Hepatocyte (in vitro differentiated cells): ENCODE data around the gene PROZ. TPM values are rescaled to one million over a fixed set of nuclear protein-coding genes. Genes with fewer than 3 reads are reported as not detected.

ENCODE experiments used
- DNase-seq: peaks from one replicate; pipeline ENCODE4 v3.0.0-alpha.2; 2016; ENCODE audit warnings: low spot score
- H2AFZ ChIP-seq: fragments of 200-600 bp; sonication (generic); 2 replicates; pipeline ENCODE4 v1.6.0; 2016; ENCODE audit warnings: antibody characterized with exemption, mild to moderate bottlenecking
- H3K27ac ChIP-seq: fragments of 200-600 bp; sonication (generic); 2 replicates; pipeline ENCODE4 v1.5.1; 2016; ENCODE audit warnings: mild to moderate bottlenecking
- H3K27me3 ChIP-seq: fragments of 200-600 bp; sonication (generic); 2 replicates; pipeline ENCODE4 v1.6.1; 2016
- H3K36me3 ChIP-seq: fragments of 200-600 bp; sonication (generic); replicated peaks from 2 replicates; pipeline ENCODE4 v1.5.1; 2016; ENCODE audit warnings: low read depth; ENCODE audit not compliant: insufficient read depth
- H3K4me1 ChIP-seq: fragments of 200-600 bp; sonication (generic); 2 replicates; pipeline ENCODE4 v1.5.1; 2016; ENCODE audit warnings: mild to moderate bottlenecking, moderate library complexity; ENCODE audit not compliant: insufficient read depth
- H3K4me2 ChIP-seq: fragments of 200-600 bp; sonication (generic); 2 replicates; pipeline ENCODE4 v1.6.0; 2016
- H3K4me3 ChIP-seq: fragments of 200-600 bp; sonication (generic); 2 replicates; pipeline ENCODE4 v1.5.1; 2016; ENCODE audit warnings: mild to moderate bottlenecking
- H3K79me2 ChIP-seq: fragments of 200-600 bp; sonication (generic); 2 replicates; pipeline ENCODE4 v1.6.0; 2017; ENCODE audit warnings: mild to moderate bottlenecking
- H3K9me2 ChIP-seq: fragments of 200-600 bp; sonication (generic); replicated peaks from 2 replicates; pipeline ENCODE4 v1.6.0; 2017; ENCODE audit warnings: mild to moderate bottlenecking; ENCODE audit not compliant: insufficient read depth
- H3K9me3 ChIP-seq: fragments of 200-600 bp; sonication (generic); 2 replicates; pipeline ENCODE4 v1.5.1; 2016; ENCODE audit warnings: low read depth, mild to moderate bottlenecking
- H4K20me1 ChIP-seq: fragments of 200-600 bp; sonication (generic); 2 replicates; pipeline ENCODE4 v1.6.0; 2016; ENCODE audit warnings: mild to moderate bottlenecking; ENCODE audit not compliant: insufficient read depth, poor library complexity, severe bottlenecking
- CTCF ChIP-seq: fragments of 200-600 bp; sonication (generic); IDR thresholded peaks from 2 replicates; pipeline ENCODE4 v1.5.1; 2016; ENCODE audit warnings: antibody characterized with exemption, mild to moderate bottlenecking; ENCODE audit not compliant: poor library complexity
- EZH2 ChIP-seq: fragments of 200-600 bp; sonication (generic); IDR thresholded peaks from 2 replicates; pipeline ENCODE4 v1.6.1; 2016; ENCODE audit warnings: antibody characterized with exemption, mild to moderate bottlenecking, borderline replicate concordance
- EZH2phosphoT487 ChIP-seq: fragments of 200-600 bp; sonication (generic); IDR thresholded peaks from one replicate; pipeline ENCODE4 v1.6.1; 2018; ENCODE audit warnings: antibody characterized with exemption, mild to moderate bottlenecking, low read depth, moderate library complexity; ENCODE audit not compliant: unreplicated experiment, severe bottlenecking
- WGBS: methylation state at CpG from one replicate; pipeline ENCODE4 v1.1.6; 2016; ENCODE audit warnings: low lambda C conversion rate; ENCODE audit errors: missing lambda C conversion rate; 5-methylcytosine and 5-hydroxymethylcytosine counted together
- polyA plus RNA-seq: library from polyadenylated mRNA; unstranded; fragments of >200 nt; fragmentation: Nextera tagmentation; extraction: Ambion mirVana; gene quantifications from 2 replicates; pipeline ENCODE4 v1.2.1, GENCODE V29; 2016
- total RNA-seq: library from RNA; depleted of rRNA; stranded (reverse); fragments of >200 nt; gene quantifications from 2 replicates; pipeline ENCODE4 v1.2.3, GENCODE V29; 2014

PROZ gene
- 4.7 and 5.4 TPM in 2 replicates for total RNA-seq
- polyA plus RNA-seq = 4.7 and 8.0 TPM in 2 replicates

DNA sequence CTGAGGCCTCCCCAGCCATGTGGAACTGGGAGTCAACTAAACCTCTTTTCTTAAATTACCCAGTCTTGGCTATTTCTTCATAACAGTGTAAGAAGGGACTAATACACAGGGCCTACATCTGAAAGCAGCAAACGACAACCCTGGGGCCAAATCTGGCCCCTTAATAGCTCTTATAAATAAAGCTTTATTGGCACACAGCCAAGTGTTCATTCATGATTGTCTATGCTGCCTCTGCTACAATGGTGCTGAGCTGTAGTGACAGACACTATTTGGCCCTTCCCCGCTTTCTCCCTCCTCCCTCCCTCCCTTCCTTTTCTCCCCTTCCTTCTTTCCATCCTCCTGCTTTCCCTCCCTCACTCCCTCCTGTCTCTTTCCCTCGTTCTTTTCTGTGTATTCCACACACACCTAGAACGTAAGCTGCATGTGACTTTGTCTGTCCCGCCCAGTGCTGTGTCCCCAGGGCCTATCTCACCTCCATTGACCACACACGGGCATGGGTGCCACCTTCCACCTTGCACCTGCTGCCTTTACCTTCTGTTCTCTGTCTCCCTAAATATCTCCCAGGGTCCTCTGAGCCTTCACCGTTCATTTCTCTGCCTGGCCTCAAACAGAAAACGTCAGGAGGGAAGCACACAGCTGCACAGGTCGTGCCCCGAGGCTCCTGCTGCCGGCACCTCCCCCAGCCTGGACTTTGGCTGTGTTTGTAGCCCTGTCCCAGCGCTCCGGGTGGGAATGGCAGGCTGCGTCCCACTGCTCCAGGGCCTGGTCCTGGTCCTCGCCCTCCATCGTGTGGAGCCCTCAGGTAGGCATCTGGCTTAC, at the start of gene PROZ:
PROZ (plus strand) TSS at position 720 of the 819 bp plus-strand sequence; CDS start at position 733, 13 bp downstream.
- Histone ChIP-seq H3K9me3 (no peaks in the 10 kb centered on the region), H3K4me3 (no peak within 1 kb of the TSS), H3K4me1 (peaks cover 9% of the 10 kb centered on the region), H4K20me1 (no peaks in the 10 kb centered on the region), H3K27me3 (peaks cover 3% of the 10 kb centered on the region), H3K79me2 (no peaks in the 10 kb centered on the region), H3K27ac (peak within 1 kb of the TSS; percentile 23), H3K36me3 (no peaks in the 10 kb centered on the region), H3K9me2 (no peaks in the 10 kb centered on the region), H3K4me2 (peak within 1 kb of the TSS; percentile 43), H2AFZ (peak within 1 kb of the TSS; percentile 7)
- WGBS = 39% methylated on average over 15 of the region's 16 CpGs
- TF ChIP-seq CTCF (no peak), EZH2 (no peak), EZH2phosphoT487 (no peak)
- DNase-seq = no peak

- H3K27ac ChIP-seq = no peak overlapping the region
- H3K9me2 ChIP-seq = no peaks in the 10 kb centered on the region
- 54% methylated on average over 49 of the region's 73 CpGs for WGBS
- peak overlapping the region; percentile 56 for H2AFZ ChIP-seq
- no peak overlapping the region for H3K4me3 ChIP-seq
- H3K27me3 ChIP-seq = peaks cover 15% of the 10 kb centered on the region
- no peak for TF ChIP-seq EZH2phosphoT487
- no peak for TF ChIP-seq CTCF
- TF ChIP-seq EZH2 = no peak
- peak overlapping the region; percentile 85 for H3K4me2 ChIP-seq
- H3K9me3 ChIP-seq = no peaks in the 10 kb centered on the region
- H3K36me3 ChIP-seq = no peaks in the 10 kb centered on the region
- peaks cover 19% of the 10 kb centered on the region for H3K4me1 ChIP-seq
- no peaks in the 10 kb centered on the region for H3K79me2 ChIP-seq
- DNase-seq = no peak
- no peaks in the 10 kb centered on the region for H4K20me1 ChIP-seq
These were observed 49.0 kb upstream of the PROZ start for GRCh38 chr13:113109151-113110047.

- H3K4me3 ChIP-seq = peak overlapping the region; percentile 33
- no peak for DNase-seq
These were observed 48.2 kb upstream of the PROZ start for GRCh38 chr13:113110048-113110851.

More at GRCh38 chr13:113110048-113110851, 48.2 kb upstream of the PROZ start:
- peaks cover 15% of the 10 kb centered on the region for H3K27me3 ChIP-seq
- WGBS = 23% methylated on average over 78 of the region's 99 CpGs
- no peaks in the 10 kb centered on the region for H3K79me2 ChIP-seq
- no peaks in the 10 kb centered on the region for H4K20me1 ChIP-seq
- no peak overlapping the region for H3K27ac ChIP-seq
- no peaks in the 10 kb centered on the region for H3K9me3 ChIP-seq
- no peaks in the 10 kb centered on the region for H3K9me2 ChIP-seq
- H2AFZ ChIP-seq = peak overlapping the region; percentile 56
- no peak for TF ChIP-seq CTCF
- TF ChIP-seq EZH2phosphoT487 = no peak
- TF ChIP-seq EZH2 = no peak
- H3K36me3 ChIP-seq = no peaks in the 10 kb centered on the region
- H3K4me2 ChIP-seq = peak overlapping the region; percentile 85
- peaks cover 11% of the 10 kb centered on the region for H3K4me1 ChIP-seq
